NCI-H1436 treated with DMSO at 0.1 percent for 48 hours (cell line): ENCODE measurements around the gene PDE1C.

ENCODE experiments used
- DNase-seq: peaks from one replicate; lab custom pipeline; 2025; lab: John Stamatoyannopoulos, UW

Gene PDE1C

DNA sequence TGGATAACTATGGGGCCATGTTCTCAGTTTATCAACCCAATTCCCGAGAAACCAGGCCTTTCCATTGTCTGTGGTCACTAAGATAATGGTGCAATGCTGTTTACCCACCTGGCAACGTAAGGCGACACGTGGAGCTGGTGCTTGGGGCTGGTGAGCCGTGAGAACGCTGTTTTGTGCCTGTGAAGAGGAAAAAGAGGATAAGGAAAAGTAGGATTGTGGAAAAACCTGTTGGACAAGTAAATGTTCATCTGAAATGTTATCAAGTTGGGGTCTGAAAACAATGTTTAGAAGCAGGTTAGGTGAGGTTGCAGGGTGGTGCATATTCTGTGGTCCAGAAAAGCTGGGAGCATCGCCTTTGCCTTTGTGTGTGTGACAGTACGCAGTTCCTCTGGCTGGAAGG, 294.7 kb downstream of the PDE1C start:
- no peak for DNase-seq

DNA sequence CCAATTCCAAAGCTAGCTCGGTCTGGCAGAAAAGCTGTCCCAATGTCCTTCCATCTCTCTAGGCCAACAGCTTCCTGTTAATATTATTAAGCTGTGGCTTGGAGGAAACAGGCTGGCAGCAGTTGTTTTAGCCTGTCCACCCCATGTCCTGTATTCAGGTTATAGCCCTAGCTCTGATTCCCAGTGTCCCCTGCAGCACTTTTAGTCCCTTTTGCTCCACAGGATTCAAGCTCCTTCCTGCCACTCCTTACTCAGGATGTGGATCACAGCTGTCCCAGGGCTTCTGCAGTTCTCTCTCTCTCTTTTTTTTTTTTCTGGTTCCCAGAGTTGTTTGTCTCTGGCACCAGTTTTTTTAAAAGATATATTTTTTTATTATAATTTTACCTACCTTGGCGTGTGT, 298.0 kb downstream of the PDE1C start:
- DNase-seq, result no peak

DNA sequence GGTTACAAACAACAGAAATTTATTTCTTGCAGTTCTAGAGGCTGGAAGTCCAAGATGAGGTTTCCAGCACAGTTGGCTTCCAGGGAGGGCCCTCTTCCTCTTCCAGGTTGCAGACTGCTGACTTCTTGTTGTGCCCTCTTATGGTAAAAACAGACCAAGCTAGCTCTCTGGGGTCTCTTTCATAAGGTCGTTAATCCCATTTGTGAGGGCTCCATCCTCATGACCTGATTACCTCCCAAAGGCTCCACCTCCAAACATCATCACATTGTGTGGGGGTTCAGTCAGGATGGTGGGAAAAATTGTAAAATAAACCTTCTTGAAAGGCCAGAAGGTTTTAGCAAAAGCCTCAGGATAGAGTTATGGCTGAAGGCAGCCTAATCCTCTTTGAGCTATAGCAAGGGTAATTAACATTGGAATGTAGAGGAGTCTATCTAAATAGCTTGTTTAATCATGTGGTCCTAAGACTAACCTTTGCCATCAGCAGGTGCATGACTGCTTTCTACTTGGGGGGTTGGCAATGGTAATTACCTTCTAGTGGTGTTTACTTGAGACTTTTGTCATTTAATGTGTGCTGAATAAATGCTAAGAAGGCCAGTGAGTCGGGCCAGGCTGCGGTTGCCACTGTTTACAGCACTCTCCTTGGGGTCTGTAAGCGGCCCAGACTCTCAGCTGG, 302.4 kb downstream of the PDE1C start:
- no peak for DNase-seq

DNA sequence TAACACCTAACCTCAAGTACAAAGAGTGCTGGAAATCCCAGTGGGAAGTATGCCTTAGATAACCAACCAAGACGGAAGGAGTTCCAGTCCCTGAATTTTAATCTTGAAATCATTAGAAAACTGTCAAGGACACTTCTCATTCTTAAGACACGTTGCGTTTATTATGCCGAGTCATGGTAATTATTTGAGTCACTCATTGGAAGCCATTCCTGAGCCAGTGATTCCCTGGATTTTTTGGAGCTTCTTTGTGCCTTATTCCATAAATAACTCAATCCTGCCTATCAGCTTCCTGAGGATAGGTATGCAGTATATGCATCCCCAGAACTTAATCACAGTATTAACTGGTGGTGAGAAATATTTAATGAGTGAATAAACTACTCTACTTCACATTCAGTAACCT, 305.7 kb downstream of the PDE1C start:
- DNase-seq, result no peak

DNA sequence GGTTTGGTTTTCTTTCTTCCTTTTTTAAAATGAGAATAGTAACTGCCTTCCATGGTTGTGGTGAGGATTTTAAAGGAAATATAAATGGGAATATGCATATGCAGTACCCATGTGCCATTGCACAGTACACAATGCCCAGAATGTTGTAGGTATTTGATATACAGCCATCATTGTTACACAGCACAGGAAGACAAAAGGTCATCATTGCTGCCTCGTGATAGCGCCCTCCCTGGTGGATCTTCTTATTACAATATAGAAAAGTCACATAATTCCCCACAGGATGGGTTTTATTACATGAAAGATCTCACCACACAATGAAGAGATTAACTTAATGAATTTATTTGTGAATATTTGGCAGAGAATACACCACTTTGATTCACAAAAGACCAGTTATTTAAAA, 306.7 kb downstream of the PDE1C start:
- DNase-seq, result no peak

DNA sequence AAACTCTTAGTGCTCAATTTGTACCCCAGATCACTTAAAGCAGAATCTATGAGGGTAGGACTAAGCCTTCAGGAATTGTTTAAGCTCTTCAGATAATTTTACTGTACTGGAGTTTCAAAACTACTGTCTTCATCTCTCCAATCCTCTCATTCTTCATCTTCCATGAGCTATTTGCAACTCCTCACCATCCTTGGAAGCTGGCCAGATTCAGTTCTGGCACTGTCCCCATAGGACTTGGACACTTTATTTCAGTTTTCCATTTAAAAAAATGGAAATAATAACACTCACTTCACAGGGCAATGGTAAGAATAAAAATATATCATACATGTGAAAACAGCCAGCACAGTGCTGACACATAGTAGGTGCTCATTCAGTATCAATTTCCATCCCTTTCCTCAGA, 308.6 kb downstream of the PDE1C start:
- no peak for DNase-seq

DNA sequence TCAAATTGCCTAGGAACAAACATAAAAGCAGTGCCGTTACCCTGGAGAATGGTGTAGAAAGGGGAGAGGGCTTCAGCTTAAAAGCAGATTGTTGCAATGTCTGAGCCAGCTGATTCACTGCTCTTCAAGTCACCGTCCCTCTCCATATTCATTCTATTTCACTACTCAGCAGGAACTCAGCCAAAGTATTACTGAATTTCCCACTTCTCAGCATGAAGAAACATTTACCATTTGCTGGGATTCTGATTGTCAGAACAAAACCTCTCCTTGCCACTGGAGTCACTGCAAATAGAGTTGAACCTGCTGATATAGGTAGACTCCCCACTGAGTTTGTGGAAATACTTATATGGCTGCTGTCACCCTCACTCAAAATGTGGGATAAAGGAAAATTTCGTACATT, 311.5 kb downstream of the PDE1C start:
- DNase-seq, result no peak

DNA sequence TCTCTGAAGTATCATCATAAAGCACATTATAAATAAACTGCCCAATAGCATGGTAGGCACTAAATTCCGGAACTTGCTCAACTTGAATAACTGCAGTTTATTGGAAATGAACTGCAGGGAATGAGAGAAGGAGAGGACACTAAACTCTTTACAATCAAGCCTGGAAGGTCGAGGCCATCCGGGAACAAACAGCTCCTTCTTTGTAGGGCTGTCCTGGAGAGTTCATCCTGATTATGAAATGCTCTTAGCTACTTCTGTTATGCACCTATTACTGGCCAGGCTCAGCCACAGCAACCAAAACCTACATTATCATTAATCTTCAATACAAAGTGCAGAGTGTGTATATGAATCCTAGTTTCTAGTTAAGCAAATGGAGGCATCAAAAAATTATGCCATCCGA, 318.5 kb downstream of the PDE1C start:
- no peak for DNase-seq

DNA sequence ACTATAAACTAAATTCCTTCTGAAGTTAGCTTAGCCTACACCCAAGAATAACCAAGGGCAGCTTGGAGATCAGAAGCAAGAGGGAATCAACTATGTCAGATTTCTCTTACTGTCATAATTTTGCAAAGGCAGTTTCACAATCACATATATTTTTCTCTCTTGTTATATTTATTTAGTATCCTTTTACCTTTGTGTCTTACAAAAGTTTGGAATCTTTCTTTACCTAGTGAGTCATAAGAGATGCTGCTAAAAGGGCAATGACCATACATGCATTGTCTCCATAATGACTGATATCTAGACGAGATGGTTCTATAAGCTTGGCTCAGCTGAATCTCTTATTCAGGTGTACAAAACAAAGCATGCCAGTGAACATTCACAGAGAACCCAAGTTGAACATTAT, 322.1 kb downstream of the PDE1C start:
- DNase-seq, result no peak

DNA sequence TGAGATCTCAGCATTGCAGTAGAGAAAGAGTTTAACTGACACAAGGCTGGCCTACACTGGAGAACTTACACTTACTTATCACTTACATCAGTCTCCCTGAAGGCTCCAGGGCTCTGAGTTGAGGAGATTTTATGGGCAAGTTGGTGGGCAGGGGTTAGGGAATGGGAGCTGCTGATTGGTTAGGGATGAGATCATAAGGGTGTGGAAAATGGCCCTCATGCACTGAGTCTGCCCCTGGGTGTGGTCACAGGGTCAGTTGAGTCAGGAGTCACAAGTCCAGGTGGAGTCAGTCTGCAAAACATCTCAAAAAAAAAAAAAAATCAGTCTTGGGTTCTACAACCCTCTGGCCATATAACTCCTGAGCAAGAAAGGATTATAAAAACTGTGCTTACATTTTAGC, 322.7 kb downstream of the PDE1C start:
- DNase-seq, result no peak

DNA sequence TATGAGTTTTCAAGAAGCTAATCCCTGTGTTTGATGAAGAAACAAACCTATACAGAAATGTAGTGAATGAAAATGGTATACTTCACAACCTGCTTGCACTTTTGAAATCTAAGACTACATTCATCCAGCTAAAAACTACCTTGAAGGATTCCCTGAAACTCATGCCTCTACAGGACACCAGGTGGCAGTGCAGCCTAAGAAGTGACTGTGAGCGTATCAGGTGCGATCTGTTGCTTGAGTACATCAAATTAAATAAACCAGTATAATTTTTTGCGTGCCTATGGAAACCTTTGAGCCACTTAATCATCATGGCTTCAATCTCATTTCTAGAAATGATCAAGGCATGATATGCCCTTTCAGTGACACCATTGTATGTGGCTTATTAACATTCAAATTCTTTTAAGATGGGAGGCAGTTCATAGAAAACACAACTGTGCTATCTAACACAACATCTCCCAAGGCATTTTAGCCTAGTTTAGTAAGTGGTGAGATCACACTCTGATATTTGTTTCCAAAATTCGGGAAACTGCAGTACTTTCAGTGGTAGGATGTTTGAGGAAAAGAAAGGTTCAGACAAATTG, 325.8 kb downstream of the PDE1C start:
- DNase-seq, result peak; percentile 22

DNA sequence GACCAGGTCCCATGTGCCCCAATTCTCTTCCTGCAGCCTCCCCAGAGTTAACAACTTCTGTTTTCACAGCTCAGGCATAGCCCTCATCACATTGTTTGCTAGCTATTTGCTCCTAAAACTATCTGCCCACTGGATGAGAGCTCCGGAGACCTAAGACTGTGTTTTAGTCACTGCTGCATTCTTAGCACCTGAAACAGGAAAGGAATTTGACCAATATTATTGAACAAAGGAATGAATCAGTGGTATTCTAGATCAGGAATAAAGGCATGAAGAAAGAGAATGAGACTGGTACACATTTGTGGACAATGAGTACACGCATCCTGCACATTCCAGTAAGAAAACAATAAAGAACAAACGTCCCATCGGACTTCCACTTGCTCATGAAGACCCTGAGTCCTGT, 328.4 kb downstream of the PDE1C start:
- no peak for DNase-seq

DNA sequence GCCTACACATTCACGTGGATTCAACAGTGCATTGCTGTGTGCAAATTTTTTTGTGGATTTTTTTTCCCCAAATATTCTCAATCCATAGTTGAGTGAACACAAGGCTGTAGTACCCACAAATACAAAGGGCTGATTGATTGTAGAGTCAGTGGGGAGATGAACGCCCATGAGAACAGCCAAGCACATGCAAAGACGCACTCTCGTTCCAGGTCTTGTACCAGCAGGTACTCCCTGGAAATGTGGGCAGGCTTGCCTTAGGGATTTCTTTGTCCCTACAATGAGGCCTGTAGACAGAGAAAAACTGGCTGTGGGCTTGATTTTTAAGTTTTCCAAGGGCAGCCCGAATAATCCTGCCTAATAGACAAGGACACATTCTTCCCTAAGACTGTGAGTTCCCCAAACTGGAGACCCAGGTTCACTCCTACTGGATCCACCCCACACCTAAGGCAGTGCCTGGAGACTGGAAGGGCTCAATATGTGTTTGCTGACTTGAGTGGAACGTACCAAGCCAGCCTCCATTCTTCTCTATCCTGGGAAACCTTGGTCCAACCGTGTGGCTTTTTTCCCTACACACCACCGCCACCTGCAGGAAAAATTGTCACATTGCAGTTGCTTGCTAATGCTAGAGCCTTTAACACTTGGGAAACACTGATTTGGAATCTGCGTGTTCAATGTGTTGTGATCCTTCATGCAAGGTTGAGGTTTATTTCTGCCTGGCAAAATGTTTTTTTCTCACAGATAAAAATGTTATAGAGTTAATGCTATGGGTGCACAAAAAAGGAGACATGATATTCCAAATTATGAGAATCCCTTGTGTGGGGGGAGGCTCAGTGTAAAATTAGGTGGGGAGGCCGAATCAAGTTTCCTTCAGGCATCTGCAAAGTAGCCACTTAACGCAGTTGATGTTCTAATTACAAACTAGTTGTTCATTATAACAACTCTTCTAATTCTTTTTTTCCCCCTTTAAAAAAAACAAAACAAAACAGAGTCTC, 333.9 kb downstream of the PDE1C start:
- DNase-seq, result no peak

DNA sequence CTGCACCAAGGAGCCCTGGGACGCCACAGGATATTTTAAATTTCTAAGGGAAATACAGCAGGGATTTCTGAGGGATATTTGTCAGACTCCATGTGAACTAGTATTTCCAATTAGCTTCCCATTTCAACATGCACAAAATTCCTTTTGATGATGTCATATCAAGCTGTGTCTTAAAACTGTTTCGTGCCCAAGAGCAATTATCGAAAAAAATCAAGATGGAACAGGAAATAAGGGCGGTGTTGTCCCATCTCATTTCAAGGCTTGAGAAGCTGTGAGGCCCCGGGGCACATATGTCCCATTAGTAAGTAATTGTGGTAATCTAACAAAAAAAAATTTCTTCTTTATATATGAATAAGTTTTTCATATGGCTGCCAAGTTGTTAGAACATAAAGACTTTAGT, 335.8 kb downstream of the PDE1C start:
- no peak for DNase-seq

DNA sequence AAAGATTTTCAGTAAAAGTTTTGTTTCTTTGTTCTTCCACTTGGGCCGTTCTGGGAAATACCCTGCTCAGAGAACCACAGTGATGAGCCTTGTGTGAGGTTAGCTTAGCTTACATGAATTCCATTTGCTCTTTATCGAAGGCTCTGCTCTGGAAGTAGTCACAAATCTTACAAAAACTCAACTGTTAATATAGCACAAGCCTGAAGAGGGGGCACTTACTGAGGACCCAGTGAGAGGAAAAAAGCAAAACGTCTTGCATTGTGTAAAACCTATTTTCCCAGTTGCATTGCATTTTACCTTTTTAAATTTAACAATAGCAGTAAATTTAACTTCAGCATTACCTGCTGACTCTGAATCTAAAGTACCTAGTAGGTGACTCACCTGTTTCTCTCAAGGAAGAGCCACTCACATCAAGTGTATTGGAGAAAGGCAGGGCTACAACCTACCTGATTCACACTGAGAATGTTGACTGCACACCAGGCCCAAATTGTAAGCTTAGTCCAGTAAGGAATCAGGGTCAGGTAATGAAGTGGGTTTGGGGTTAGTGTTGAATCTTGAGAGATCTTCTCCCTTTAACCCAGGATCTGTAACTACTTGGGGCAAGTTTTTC, 340.9 kb downstream of the PDE1C start:
- no peak for DNase-seq

DNA sequence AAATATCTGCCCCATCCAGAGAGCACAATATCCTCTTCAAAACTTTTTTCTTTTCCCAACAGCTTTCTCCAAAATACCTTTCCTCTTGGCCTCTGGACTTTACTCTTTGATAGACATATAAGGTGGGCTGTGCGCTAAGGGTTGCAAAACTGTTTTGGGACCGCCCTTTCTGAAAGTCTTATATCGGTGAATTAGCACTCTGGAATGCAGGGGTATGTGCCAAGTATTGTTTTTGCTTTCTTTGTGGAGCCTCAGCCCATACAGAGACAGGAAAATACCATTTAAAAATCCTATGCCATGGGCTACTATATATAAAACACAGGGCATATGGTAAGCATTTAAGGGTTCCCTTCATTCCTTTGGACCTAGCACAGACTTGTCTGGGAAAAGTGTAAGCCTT, 345.5 kb downstream of the PDE1C start:
- no peak for DNase-seq

DNA sequence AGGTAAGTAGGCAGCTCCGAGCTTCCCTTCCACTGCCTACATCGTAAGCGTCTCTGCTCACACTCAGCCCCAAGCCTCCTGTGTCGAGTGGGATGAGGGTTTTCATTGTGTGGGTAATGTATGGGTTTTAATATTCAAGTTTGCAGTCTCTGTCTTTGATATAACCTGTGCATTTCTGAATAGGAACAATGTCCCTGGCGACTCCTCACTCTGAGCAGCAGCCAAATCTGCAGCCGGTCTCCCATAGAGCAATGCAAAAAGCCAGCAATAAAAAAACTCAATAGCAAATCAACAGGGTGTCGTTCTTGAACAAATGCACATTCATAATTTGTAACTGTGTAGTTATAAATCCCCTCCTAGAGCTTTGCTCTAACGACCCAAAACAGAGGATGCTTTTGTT, 349.8 kb downstream of the PDE1C start:
- DNase-seq, result no peak

DNA sequence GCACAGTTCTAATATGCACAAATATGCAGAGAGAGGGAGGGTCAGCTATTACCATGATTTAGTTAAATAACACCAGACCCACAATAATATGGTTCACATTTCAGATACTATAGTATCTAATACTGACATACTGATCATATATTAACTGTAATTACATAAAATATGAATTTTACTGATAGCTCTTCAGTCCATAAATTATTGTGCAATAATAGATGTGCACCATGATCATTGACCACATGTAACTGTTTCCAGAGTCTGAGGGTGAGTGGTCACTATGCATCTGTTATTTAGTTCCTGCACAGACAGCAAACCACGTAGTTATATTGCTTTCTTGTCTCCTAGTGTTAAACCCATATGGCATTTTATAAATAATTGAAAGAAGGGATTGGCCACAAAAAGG, 353.9 kb downstream of the PDE1C start:
- no peak for DNase-seq

DNA sequence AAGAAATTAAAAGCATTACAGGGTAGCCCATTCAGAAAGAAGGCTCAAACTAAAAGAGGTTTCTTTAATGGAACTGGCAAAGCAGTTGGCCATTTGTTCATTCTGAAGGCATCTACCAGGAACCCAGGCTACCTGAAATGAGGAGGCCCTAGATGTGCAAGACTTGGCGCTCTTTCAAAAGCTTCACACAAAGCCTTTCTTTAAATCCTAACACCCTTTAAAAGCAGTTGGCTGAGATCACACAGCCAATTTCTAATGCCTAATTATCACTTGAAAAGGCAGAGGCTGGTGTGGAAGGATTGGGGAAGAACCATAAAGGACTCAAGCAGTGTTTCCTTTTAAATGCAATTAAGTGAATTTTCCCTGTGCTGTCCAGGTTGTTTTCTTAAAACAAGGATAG, 360.0 kb downstream of the PDE1C start:
- no peak for DNase-seq

DNA sequence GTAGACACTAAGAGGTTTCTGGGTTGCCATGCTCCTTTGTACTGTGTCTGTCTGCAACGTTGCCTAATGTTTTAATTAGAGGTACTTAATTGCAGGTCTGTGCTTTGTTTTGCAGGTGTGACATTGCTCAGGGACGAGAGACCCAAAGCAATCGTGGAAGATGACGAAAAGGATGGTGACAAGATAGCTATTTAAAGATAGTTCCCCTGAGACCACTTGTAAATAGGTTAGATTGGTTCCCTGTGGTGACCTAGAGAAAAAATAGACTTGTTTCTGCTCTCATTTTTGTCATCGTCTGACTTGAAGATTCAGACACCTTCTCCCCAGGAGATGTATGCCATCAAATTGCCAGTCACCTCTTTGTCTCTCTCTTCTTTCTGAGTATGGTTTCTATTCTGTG, 363.1 kb downstream of the PDE1C start:
- DNase-seq, result no peak

DNA sequence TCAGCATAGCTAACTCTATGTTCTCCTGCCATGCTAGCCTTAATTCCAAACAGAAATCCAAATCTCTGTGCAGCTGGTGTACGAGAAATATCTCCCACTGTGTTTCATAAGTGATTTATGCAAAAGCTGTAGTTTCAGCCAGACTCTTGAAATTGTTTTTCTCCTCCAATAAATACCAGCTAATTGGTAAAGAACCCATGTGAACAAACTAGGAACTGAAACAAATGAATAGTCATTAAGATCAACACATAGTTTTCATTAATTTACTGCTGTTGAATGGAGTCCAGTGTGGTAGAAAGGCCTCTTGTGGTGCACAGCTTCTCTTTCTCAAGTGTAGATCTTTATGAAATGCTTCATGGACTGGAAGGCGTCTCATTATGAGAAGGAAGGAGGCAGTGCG, 364.8 kb downstream of the PDE1C start:
- no peak for DNase-seq

DNA sequence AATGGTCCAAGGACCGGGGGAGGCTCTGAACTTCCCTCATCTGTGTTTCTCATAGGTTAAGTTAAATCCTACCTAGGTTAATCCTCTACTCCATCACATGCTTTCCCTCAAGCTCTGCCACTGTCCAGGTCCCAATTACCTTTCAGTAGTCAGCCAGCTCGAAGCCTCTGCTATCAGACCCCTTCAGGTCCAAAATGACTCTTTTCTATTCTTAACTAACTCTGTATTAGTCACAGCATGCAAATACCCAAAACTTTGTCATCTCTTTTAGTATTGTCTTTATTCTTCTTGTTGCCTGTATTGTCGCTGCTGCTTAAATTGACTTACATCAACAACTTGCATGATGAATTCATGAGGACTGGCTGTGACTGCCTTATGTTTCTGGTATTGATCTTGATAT, 367.9 kb downstream of the PDE1C start:
- no peak for DNase-seq
